ENCODE measurements around the gene ENTR1. TPM values are rescaled to one million over a fixed set of nuclear protein-coding genes. Genes with fewer than 3 reads are reported as not detected.

The ENTR1 gene
- total and polyA plus RNA-seq, 2 of the 13 experiments (the other 11 are each of a cell fraction or from before 2014, with no cell fraction given): 70.1 to 76.4 TPM

DNA sequence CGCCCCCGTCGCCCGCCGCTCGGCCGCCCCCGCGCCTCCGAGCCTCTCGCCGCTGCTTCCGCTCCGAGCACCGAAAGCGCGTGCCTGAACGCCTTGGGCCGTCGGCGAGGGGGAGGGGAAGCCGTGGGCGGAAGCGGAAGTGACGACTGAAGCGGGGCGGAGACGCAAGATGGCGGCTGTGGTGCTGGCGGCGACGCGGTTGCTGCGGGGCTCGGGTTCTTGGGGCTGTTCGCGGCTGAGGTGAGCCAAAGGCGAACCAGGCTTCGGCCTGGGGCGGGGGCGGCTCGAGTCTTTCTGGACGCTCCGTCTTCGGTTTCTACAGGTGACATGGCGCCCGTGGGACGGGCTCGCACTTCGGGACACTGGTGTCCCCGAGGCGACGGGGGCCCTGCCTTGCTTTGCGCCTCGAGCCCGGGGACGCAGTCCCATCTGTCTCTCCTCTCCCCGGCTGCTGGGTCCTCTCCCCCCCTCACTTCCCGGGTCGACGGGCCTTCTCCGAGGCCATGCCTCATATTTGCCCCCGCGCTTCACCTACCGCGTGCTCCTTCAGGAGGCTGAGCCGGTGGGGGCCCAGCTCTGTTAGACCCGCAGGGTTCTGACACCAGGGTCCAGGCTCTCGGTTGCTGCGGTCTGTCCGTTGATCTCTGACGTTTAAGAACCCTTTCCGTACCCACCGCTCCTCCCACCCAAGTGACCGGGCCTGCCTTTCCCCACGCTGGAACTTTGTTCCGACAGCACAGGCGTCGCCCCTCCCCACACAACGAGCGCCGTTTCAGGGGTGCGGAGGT lies at the start of gene ENTR1, which contains the start of gene PMPCA (continued):
- TF ChIP-seq, protein P1, sequence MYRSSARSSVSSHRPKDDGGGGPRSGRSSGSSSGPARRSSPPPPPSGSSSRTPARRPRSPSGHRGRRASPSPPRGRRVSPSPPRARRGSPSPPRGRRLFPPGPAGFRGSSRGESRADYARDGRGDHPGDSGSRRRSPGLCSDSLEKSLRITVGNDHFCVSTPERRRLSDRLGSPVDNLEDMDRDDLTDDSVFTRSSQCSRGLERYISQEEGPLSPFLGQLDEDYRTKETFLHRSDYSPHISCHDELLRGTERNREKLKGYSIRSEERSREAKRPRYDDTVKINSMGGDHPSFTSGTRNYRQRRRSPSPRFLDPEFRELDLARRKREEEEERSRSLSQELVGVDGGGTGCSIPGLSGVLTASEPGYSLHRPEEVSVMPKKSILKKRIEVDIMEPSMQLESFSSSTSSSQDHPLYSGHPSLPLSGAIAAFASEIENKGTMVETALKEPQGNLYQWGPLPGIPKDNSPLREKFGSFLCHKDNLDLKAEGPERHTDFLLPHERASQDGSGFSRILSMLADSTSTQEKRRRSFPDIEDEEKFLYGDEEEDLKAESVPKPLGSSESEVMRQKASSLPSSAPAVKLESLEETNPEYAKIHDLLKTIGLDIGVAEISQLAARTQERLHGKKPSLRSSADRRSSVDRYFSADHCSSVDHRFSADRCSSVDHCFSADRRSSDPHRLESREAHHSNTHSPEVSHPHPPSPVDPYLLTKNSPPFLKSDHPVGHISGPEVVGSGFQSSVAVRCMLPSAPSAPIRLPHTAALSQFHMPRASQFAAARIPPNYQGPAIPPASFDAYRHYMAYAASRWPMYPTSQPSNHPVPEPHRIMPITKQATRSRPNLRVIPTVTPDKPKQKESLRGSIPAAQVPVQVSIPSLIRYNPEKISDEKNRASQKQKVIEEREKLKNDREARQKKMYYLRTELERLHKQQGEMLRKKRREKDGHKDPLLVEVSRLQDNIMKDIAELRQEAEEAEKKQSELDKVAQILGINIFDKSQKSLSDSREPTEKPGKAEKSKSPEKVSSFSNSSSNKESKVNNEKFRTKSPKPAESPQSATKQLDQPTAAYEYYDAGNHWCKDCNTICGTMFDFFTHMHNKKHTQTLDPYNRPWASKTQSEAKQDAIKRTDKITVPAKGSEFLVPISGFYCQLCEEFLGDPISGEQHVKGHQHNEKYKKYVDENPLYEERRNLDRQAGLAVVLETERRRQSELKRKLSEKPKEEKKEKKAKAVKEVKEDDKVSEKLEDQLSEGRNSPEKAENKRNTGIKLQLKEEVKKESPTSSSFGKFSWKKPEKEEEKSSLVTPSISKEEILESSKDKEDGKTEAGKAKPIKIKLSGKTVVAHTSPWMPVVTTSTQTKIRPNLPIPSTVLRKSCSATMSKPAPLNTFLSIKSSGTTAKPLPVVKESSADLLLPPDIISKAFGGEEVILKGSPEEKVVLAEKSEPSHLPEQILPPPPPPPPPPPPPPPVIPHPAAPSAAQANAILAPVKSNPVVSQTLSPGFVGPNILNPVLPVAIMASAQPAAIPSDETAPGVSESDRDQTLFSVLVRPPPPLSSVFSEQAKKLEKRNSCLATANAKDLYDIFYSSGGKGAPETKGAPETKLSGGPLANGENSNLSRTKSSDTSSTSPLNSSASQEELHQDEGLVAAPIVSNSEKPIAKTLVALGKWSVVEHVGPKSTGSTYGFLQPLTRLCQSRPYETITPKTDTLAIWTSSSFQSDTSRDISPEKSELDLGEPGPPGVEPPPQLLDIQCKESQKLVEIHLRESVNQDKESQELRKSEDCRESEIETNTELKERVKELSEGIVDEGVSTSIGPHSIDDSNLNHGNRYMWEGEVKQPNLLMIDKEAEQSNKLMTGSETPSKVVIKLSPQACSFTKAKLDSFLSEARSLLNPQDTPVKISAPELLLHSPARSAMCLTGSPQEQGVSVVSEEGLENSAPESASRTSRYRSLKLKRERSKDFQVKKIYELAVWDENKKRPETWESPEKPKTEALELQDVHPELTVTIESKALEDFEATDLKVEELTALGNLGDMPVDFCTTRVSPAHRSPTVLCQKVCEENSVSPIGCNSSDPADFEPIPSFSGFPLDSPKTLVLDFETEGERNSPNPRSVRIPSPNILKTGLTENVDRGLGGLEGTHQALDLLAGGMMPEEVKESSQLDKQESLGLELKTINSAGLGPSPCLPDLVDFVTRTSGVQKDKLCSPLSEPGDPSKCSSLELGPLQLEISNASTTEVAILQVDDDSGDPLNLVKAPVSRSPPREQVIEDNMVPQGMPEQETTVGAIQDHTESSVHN (CRISPR knock-in tag; IDR thresholded peaks at IDR 0.05): no peak
- TF ChIP-seq ZNF577 (CRISPR knock-in tag; IDR thresholded peaks at IDR 0.05; ENCODE audit: borderline replicate concordance, low read depth) (no peak), KDM5B (CRISPR knock-in tag; IDR thresholded peaks at IDR 0.05; ENCODE audit: borderline replicate concordance) (peak; percentile 78), ZNF788 (CRISPR knock-in tag; IDR thresholded peaks at IDR 0.05; ENCODE audit: borderline replicate concordance) (peak; percentile 91), KLF6 (CRISPR knock-in tag; IDR thresholded peaks at IDR 0.05) (peak; percentile 75), HDAC1 (CRISPR knock-in tag; IDR thresholded peaks at IDR 0.05) (peak; percentile 94), SMAD9 (CRISPR knock-in tag; IDR thresholded peaks at IDR 0.05) (no peak), ZNF629 (CRISPR knock-in tag; conservative IDR thresholded peaks at IDR 0.05) (0 out of 2 replicates have a peak, but pooled peaks have one; percentile 18), MEF2D (CRISPR knock-in tag; IDR thresholded peaks at IDR 0.05) (peak; percentile 58), ARNT (IDR thresholded peaks at IDR 0.05) (no peak), LCORL (IDR thresholded peaks at IDR 0.05) (no peak), LCORL (CRISPR knock-in tag; IDR thresholded peaks at IDR 0.05) (0 out of 2 replicates have a peak, but pooled peaks have one; percentile 43), CREB1 (IDR thresholded peaks at IDR 0.05) (peak; percentile 88), CREB1 (CRISPR knock-in tag; IDR thresholded peaks at IDR 0.05) (peak; percentile 94), IRF2 (CRISPR knock-in tag; IDR thresholded peaks at IDR 0.05) (peak; percentile 81), ELF1 (CRISPR knock-in tag; IDR thresholded peaks at IDR 0.05) (peak; percentile 90), ZSCAN31 (CRISPR knock-in tag; IDR thresholded peaks at IDR 0.05; ENCODE audit: low read depth) (peak; percentile 31; the same call in 1 of the 2 replicates), KLF9 (CRISPR knock-in tag; IDR thresholded peaks at IDR 0.05; ENCODE audit: low read depth) (0 out of 2 replicates have a peak, but pooled peaks have one; percentile 59)
- TF ChIP-seq, protein P2, sequence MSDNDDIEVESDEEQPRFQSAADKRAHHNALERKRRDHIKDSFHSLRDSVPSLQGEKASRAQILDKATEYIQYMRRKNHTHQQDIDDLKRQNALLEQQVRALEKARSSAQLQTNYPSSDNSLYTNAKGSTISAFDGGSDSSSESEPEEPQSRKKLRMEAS (IDR thresholded peaks at IDR 0.05): peak; percentile 90
- TF ChIP-seq, protein P3, sequence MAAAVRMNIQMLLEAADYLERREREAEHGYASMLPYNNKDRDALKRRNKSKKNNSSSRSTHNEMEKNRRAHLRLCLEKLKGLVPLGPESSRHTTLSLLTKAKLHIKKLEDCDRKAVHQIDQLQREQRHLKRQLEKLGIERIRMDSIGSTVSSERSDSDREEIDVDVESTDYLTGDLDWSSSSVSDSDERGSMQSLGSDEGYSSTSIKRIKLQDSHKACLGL (CRISPR knock-in tag; IDR thresholded peaks at IDR 0.05): peak; percentile 51
- TF ChIP-seq, protein P4, sequence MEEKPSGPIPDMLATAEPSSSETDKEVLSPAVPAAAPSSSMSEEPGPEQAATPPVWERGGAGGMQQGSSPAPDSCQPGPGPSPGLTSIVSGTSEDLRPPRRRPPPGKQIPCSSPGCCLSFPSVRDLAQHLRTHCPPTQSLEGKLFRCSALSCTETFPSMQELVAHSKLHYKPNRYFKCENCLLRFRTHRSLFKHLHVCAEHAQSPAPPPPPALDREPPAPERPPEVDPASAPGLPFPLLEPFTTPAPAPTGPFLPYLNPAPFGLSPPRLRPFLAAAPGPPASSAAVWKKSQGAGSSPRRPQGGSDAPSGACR (CRISPR knock-in tag; IDR thresholded peaks at IDR 0.05): 0 out of 2 replicates have a peak, but pooled peaks have one; percentile 52

Measured in HepG2 (cell line).